SK-N-SH (cell line): ENCODE results near the gene HES2. TPM values are rescaled to one million over a fixed set of nuclear protein-coding genes. Genes with fewer than 3 reads are reported as not detected.

ENCODE experiments used
- CTCF ChIA-PET: fragments of 300-600, 350-600 bp; formaldehyde crosslinking; extraction: SDS; loops from one replicate; lab custom pipeline; 2021; lab: Yijun Ruan, JAX
- POLR2A ChIA-PET: fragments of 350-600 bp; sonication (Branson Sonifier 250); formaldehyde crosslinking; extraction: SDS; loops from one replicate; lab custom pipeline; 2020; ENCODE audit warnings: antibody characterized with exemption, inconsistent platforms; lab: Yijun Ruan, JAX
- DNase-seq: peaks from one replicate; pipeline ENCODE4 v3.0.0; 2012
- H2AFZ ChIP-seq: fragments of 200-600 bp; sonication (generic); 2 replicates; pipeline ENCODE4 v1.8.1; 2016; ENCODE audit warnings: antibody characterized with exemption, mild to moderate bottlenecking, low read depth
- H3F3A ChIP-seq: fragments of 200-600 bp; sonication (generic); replicated peaks from 2 replicates; pipeline ENCODE3; 2016; ENCODE audit warnings: antibody characterized with exemption, mild to moderate bottlenecking; ENCODE audit not compliant: insufficient read depth
- H3K27ac ChIP-seq, 2 experiments: fragments of 200-500 bp in 1 of 2; fragments of 200-600 bp in 1 of 2; sonication (Bioruptor generic) in 1 of 2; sonication (generic), shearing (Covaris generic) in 1 of 2; 2 replicates each; pipeline versions ENCODE4 v1.5.1 to v1.6.1; 2014 to 2016; ENCODE audit warnings: low read depth in 2 of 2, inconsistent platforms in 1 of 2, low read length in 1 of 2, mild to moderate bottlenecking in 1 of 2, mixed read lengths in 1 of 2
- H3K27me3 ChIP-seq: fragments of 200-600 bp; sonication (generic), shearing (Covaris generic); 2 replicates; pipeline ENCODE4 v1.6.1; 2016; ENCODE audit warnings: mixed run types; ENCODE audit not compliant: insufficient read depth
- H3K36me3 ChIP-seq, 2 experiments: fragments of 200-500 bp in 1 of 2; fragments of 200-600 bp in 1 of 2; sonication (Bioruptor generic) in 1 of 2; sonication (generic) in 1 of 2; replicated peaks in 1 of 2; 2 replicates each; pipeline versions ENCODE3 to v1.5.1; 2014 to 2016; ENCODE audit warnings: low read length in 1 of 2, mild to moderate bottlenecking in 1 of 2; ENCODE audit not compliant: insufficient read depth in 2 of 2, control insufficient read depth in 1 of 2
- H3K4me1 ChIP-seq, 2 experiments: fragments of 200-500 bp in 1 of 2; fragments of 200-600 bp in 1 of 2; sonication (Bioruptor generic) in 1 of 2; sonication (generic), shearing (Covaris generic) in 1 of 2; 2 replicates each; pipeline versions ENCODE4 v1.5.1 to v1.6.1; 2014 to 2016; ENCODE audit warnings: low read depth in 1 of 2, low read length in 1 of 2, mixed run types in 1 of 2; ENCODE audit not compliant: insufficient read depth in 2 of 2, control insufficient read depth in 1 of 2
- H3K4me2 ChIP-seq: fragments of 200-600 bp; sonication (generic), shearing (Covaris generic); 2 replicates; pipeline ENCODE4 v1.6.1; 2017; ENCODE audit warnings: mixed run types
- H3K4me3 ChIP-seq, 2 experiments: fragments of 200-500 bp in 1 of 2; fragments of 200-600 bp in 1 of 2; sonication (Bioruptor generic) in 1 of 2; sonication (generic), shearing (Covaris generic) in 1 of 2; 2 replicates each; pipeline versions ENCODE4 v1.5.1 to v1.8.1; 2014 to 2016; ENCODE audit warnings: low read depth in 2 of 2, inconsistent platforms in 1 of 2, low read length in 1 of 2, mild to moderate bottlenecking in 1 of 2, mixed read lengths in 1 of 2, moderate library complexity in 1 of 2
- H3K79me2 ChIP-seq: fragments of 200-600 bp; sonication (generic); 2 replicates; pipeline ENCODE4 v1.8.1; 2017; ENCODE audit warnings: mild to moderate bottlenecking; ENCODE audit not compliant: insufficient read depth
- H3K9ac ChIP-seq: fragments of 200-600 bp; sonication (generic); 2 replicates; pipeline ENCODE4 v1.6.1; 2017; ENCODE audit warnings: mixed run types
- H3K9me2 ChIP-seq: fragments of 200-600 bp; sonication (generic); 2 replicates; pipeline ENCODE4 v1.6.1; 2017; ENCODE audit warnings: mixed run types
- H3K9me3 ChIP-seq: fragments of 200-600 bp; sonication (generic); 2 replicates; pipeline ENCODE4 v1.6.1; 2017; ENCODE audit warnings: mixed run types, mild to moderate bottlenecking, moderate library complexity
- H4K20me1 ChIP-seq: fragments of 200-600 bp; sonication (generic); 2 replicates; pipeline ENCODE4 v1.6.1; 2017; ENCODE audit warnings: mild to moderate bottlenecking, mixed run types; ENCODE audit not compliant: insufficient read depth
- ELF1 ChIP-seq: IDR thresholded peaks from 2 replicates; pipeline ENCODE4 v1.4.0; 2012
- EP300 ChIP-seq, 2 experiments: IDR thresholded peaks; 2 replicates each; pipeline versions ENCODE4 v1.4.0 to v1.6.1; 2012; ENCODE audit warnings: borderline replicate concordance in 1 of 2, low read depth in 1 of 2, low read length in 1 of 2
- EZH2phosphoT487 ChIP-seq: fragments of 200-600 bp; sonication (generic); IDR thresholded peaks from 2 replicates; pipeline ENCODE4 v1.6.1; 2017; ENCODE audit warnings: low read depth, mixed run types, mild to moderate bottlenecking, antibody characterized with exemption, moderate library complexity, borderline replicate concordance
- FOSL2 ChIP-seq: IDR thresholded peaks from 2 replicates; pipeline ENCODE4 v1.4.0; 2012; ENCODE audit warnings: low read depth, mild to moderate bottlenecking, moderate library complexity, borderline replicate concordance
- FOXJ3 ChIP-seq: sonication (generic); formaldehyde crosslinking; IDR thresholded peaks from 2 replicates; pipeline ENCODE4 v1.5.1; 2020; ENCODE audit warnings: mild to moderate bottlenecking, missing genetic modification reagents
- GABPA ChIP-seq: IDR thresholded peaks from 2 replicates; pipeline ENCODE4 v1.4.0; 2012; ENCODE audit warnings: low read depth, mild to moderate bottlenecking
- GATA2 ChIP-seq: sonication (generic); formaldehyde crosslinking; IDR thresholded peaks from 2 replicates; pipeline ENCODE4 v1.5.0; 2020; ENCODE audit warnings: mild to moderate bottlenecking, missing genetic modification reagents
- NRF1 ChIP-seq: IDR thresholded peaks from 2 replicates; pipeline ENCODE4 v1.6.1; 2012; ENCODE audit warnings: low read depth, mild to moderate bottlenecking, low read length
- RAD21 ChIP-seq: IDR thresholded peaks from 2 replicates; pipeline ENCODE4 v1.6.1; 2012; ENCODE audit warnings: mild to moderate bottlenecking, low read length
- RCOR1 ChIP-seq: fragments of 150-350 bp; IDR thresholded peaks from 2 replicates; pipeline ENCODE4 v1.6.1; 2017; ENCODE audit warnings: antibody characterized with exemption, low read length
- RFX5 ChIP-seq: IDR thresholded peaks from 2 replicates; pipeline ENCODE4 v1.6.1; 2012; ENCODE audit warnings: mild to moderate bottlenecking, improper control_type of control experiment, low read length
- RXRA ChIP-seq: IDR thresholded peaks from 2 replicates; pipeline ENCODE4 v1.4.0; 2012; ENCODE audit warnings: low read depth, mild to moderate bottlenecking, borderline replicate concordance
- SMC3 ChIP-seq: IDR thresholded peaks from 2 replicates; pipeline ENCODE4 v1.6.1; 2012; ENCODE audit warnings: low read depth, low read length, improper control_type of control experiment
- TAF1 ChIP-seq: IDR thresholded peaks from 2 replicates; pipeline ENCODE4 v1.6.1; 2012; ENCODE audit warnings: low read depth, mild to moderate bottlenecking, low read length, moderate library complexity, borderline replicate concordance
- TCF12 ChIP-seq: IDR thresholded peaks from 2 replicates; pipeline ENCODE4 v1.4.0; 2012
- WGBS: methylation state at CpG from one replicate; pipeline ENCODE4 v1.1.6; 2017; ENCODE audit warnings: low lambda C conversion rate; 5-methylcytosine and 5-hydroxymethylcytosine counted together
- polyA plus RNA-seq, 3 experiments: library from polyadenylated mRNA; depleted of rRNA; stranded (reverse); fragments of >200 nt; gene quantifications; 2 replicates each; pipeline ENCODE4 v1.2.3, GENCODE V29; 2012
- TF ChIP-seq, protein P1 (sequence below): fragments of 200-600 bp; sonication (generic); IDR thresholded peaks from 2 replicates; pipeline ENCODE4 v1.6.1; 2017; ENCODE audit warnings: antibody characterized with exemption, mild to moderate bottlenecking, moderate library complexity
- TF ChIP-seq, protein P2 (sequence below): fragments of 150-350 bp; IDR thresholded peaks from 2 replicates; pipeline ENCODE4 v1.6.1; 2017; ENCODE audit warnings: antibody characterized with exemption, low read length, low read depth, borderline replicate concordance
- TF ChIP-seq, protein P3 (sequence below): IDR thresholded peaks from 2 replicates; pipeline ENCODE4 v1.4.0; 2012; ENCODE audit warnings: low read depth, borderline replicate concordance
- TF ChIP-seq, protein P4 (sequence below): IDR thresholded peaks from 2 replicates; pipeline ENCODE4 v1.6.1; 2012; ENCODE audit warnings: mild to moderate bottlenecking, low read depth, low read length, moderate library complexity

Gene HES2
- polyA plus RNA-seq, 1 of the 3 experiments (the other 2 are of a cell fraction), result 0.03 TPM

DNA sequence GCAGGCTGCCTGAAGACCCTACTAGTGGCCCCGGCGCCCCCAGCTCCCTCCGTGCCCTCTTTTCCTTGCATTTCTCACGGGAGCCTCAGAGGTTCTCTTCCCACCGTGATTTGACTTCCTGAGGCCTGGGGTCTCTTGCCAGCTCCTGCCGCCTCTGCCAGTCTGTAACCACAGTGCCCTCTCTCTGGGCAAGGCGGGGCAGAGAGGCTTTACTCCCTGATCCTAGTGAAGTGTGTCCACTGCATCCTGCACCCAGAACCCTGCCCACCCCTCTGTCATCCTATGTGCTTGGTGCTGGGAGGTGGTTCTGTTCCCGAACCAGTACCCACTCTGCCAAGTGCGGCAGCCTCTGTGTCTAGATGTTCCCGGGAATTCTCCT, 7.2 kb upstream of the HES2 start:
- no peak overlapping the region for H3K4me2 ChIP-seq
- no peak for DNase-seq
- H2AFZ ChIP-seq, result no peak overlapping the region
- no peaks in the 10 kb centered on the region for H3K9me3 ChIP-seq
- peaks cover 17% of the 10 kb centered on the region for H3K27me3 ChIP-seq
- TF ChIP-seq, protein P1, sequence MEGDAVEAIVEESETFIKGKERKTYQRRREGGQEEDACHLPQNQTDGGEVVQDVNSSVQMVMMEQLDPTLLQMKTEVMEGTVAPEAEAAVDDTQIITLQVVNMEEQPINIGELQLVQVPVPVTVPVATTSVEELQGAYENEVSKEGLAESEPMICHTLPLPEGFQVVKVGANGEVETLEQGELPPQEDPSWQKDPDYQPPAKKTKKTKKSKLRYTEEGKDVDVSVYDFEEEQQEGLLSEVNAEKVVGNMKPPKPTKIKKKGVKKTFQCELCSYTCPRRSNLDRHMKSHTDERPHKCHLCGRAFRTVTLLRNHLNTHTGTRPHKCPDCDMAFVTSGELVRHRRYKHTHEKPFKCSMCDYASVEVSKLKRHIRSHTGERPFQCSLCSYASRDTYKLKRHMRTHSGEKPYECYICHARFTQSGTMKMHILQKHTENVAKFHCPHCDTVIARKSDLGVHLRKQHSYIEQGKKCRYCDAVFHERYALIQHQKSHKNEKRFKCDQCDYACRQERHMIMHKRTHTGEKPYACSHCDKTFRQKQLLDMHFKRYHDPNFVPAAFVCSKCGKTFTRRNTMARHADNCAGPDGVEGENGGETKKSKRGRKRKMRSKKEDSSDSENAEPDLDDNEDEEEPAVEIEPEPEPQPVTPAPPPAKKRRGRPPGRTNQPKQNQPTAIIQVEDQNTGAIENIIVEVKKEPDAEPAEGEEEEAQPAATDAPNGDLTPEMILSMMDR, result no peak
- TF ChIP-seq SMC3, result no peak
- TF ChIP-seq FOSL2, result no peak
- TF ChIP-seq RAD21, result no peak
- TF ChIP-seq, protein P2, sequence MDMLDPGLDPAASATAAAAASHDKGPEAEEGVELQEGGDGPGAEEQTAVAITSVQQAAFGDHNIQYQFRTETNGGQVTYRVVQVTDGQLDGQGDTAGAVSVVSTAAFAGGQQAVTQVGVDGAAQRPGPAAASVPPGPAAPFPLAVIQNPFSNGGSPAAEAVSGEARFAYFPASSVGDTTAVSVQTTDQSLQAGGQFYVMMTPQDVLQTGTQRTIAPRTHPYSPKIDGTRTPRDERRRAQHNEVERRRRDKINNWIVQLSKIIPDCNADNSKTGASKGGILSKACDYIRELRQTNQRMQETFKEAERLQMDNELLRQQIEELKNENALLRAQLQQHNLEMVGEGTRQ, result no peak
- TF ChIP-seq NRF1, result no peak
- TF ChIP-seq EP300 (IDR thresholded peaks at IDR 0.05; ENCODE audit: borderline replicate concordance in 1 of 2, low read depth in 1 of 2, low read length in 1 of 2), result no peak
- TF ChIP-seq TAF1, result no peak
- TF ChIP-seq, protein P3, sequence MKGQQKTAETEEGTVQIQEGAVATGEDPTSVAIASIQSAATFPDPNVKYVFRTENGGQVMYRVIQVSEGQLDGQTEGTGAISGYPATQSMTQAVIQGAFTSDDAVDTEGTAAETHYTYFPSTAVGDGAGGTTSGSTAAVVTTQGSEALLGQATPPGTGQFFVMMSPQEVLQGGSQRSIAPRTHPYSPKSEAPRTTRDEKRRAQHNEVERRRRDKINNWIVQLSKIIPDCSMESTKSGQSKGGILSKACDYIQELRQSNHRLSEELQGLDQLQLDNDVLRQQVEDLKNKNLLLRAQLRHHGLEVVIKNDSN, result no peak
- TF ChIP-seq EZH2phosphoT487, result no peak
- no peak for TF ChIP-seq GATA2 (CRISPR knock-in tag)
- no peak for TF ChIP-seq ELF1
- TF ChIP-seq RCOR1, result no peak
- H3K36me3 ChIP-seq, result no peaks in the 10 kb centered on the region
- no peaks in the 10 kb centered on the region for H3F3A ChIP-seq
- 80% methylated on average over 6 of the region's 10 CpGs for WGBS
- no peak overlapping the region for H3K9ac ChIP-seq
- peaks cover 6 to 14% of the 10 kb centered on the region in 2 experiments; a peak in 1 of 4 replicates for H3K4me1 ChIP-seq
- no peaks in the 10 kb centered on the region for H3K9me2 ChIP-seq
- no peak overlapping the region for H3K27ac ChIP-seq
- ChIA-PET POLR2A (no interaction called here), CTCF (interaction anchor here (1.0 to 16.1 kb wide), 6 partner anchors 11 to 180 kb away, joined by 3 to 290 read pairs (median 8); no protein-coding TSS in a partner anchor)
- H4K20me1 ChIP-seq, result no peaks in the 10 kb centered on the region
- H3K79me2 ChIP-seq, result no peaks in the 10 kb centered on the region
- no peak overlapping the region for H3K4me3 ChIP-seq

DNA sequence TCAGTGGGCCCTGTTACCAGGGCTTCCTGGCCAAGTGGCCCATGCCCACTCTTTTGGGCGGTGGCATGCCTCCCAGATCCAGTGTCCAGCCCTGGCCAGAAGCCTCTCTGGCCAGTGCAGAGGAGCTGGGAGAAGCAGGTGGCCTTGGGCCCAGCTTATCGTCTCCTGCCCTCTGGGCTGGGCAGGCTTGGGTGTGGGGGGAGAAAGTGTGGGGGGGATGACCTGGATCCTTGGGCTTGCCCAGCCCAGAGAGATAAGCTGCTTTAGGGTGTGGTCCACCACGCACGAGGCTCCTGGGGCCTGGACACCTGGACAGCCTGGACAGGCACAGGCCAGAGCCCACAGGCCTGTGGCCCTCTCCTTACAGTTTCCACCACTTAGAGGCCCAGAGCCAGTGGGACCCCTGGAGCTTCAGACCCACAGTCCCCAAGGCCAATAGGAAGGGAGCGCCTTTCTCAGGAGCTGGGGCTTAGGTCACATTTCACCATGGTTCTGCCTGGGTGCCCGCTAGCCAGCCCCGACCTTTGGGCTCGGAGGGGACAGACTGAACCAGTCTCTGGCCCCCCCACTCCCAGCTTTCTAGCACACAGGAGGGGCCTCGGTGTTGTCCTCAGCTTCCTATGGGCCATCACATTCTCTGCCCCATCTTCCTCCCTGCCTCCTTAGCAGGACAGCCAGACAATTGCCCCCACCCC, 6.7 kb upstream of the HES2 start:
- Histone ChIP-seq H3K79me2 (no peaks in the 10 kb centered on the region), H4K20me1 (no peaks in the 10 kb centered on the region), H3K4me1 (peaks cover 6 to 14% of the 10 kb centered on the region in 2 experiments; a peak in 1 of 4 replicates), H3K9me3 (no peaks in the 10 kb centered on the region), H3F3A (no peaks in the 10 kb centered on the region), H3K9me2 (no peaks in the 10 kb centered on the region), H3K4me2 (no peak overlapping the region), H3K27ac (no peak overlapping the region), H2AFZ (no peak overlapping the region), H3K4me3 (no peak overlapping the region), H3K27me3 (peaks cover 17% of the 10 kb centered on the region), H3K36me3 (no peaks in the 10 kb centered on the region), H3K9ac (no peak overlapping the region)
- DNase-seq, result no peak
- ChIA-PET POLR2A (no interaction called here), CTCF (interaction anchor here (0.6 to 16.1 kb wide), 7 partner anchors 12 to 195 kb away, joined by 3 to 290 read pairs (median 6); no protein-coding TSS in a partner anchor)
- WGBS, result 80% methylated on average over 1 of the region's 9 CpGs
- no peak for TF ChIP-seq FOSL2
- TF ChIP-seq, protein P4, sequence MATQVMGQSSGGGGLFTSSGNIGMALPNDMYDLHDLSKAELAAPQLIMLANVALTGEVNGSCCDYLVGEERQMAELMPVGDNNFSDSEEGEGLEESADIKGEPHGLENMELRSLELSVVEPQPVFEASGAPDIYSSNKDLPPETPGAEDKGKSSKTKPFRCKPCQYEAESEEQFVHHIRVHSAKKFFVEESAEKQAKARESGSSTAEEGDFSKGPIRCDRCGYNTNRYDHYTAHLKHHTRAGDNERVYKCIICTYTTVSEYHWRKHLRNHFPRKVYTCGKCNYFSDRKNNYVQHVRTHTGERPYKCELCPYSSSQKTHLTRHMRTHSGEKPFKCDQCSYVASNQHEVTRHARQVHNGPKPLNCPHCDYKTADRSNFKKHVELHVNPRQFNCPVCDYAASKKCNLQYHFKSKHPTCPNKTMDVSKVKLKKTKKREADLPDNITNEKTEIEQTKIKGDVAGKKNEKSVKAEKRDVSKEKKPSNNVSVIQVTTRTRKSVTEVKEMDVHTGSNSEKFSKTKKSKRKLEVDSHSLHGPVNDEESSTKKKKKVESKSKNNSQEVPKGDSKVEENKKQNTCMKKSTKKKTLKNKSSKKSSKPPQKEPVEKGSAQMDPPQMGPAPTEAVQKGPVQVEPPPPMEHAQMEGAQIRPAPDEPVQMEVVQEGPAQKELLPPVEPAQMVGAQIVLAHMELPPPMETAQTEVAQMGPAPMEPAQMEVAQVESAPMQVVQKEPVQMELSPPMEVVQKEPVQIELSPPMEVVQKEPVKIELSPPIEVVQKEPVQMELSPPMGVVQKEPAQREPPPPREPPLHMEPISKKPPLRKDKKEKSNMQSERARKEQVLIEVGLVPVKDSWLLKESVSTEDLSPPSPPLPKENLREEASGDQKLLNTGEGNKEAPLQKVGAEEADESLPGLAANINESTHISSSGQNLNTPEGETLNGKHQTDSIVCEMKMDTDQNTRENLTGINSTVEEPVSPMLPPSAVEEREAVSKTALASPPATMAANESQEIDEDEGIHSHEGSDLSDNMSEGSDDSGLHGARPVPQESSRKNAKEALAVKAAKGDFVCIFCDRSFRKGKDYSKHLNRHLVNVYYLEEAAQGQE, result no peak
- no peak for TF ChIP-seq NRF1
- TF ChIP-seq GABPA, result no peak
- TF ChIP-seq RFX5, result no peak
- TF ChIP-seq EZH2phosphoT487, result no peak
- TF ChIP-seq TCF12, result no peak
- TF ChIP-seq RXRA, result no peak
- no peak for TF ChIP-seq FOXJ3
- TF ChIP-seq, protein P2, result no peak
- no peak for TF ChIP-seq TAF1
